HepG2 (cell line): Measurements from ENCODE around the gene CREG1. TPM values are rescaled to one million over a fixed set of nuclear protein-coding genes. Genes with fewer than 3 reads are reported as not detected.

Source experiments
- ATAC-seq: fragments of 200-7000 bp; cut with Tn5 transposase; 3 replicates; pipeline ENCODE4 v1.9.1; 2020; ENCODE audit warnings: mild to moderate bottlenecking, moderate library complexity
- BruUV-seq: library from RNA; stranded (reverse); fragments of 400-500 nt; replicated peaks from 2 replicates; lab custom pipeline; 2021; lab: Mats Ljungman, UMichigan
- CTCF ChIA-PET: fragments of 300-600 bp; formaldehyde crosslinking; extraction: SDS; loops from one replicate; lab custom pipeline; 2021; ENCODE audit warnings: low total read pairs, inconsistent platforms, low intra/inter-chr PET ratio; lab: Yijun Ruan, JAX
- POLR2A ChIA-PET: fragments of 350-600 bp; sonication (Branson Sonifier 250); formaldehyde crosslinking; loops from one replicate; lab custom pipeline; 2020; ENCODE audit warnings: antibody characterized with exemption, inconsistent platforms; lab: Yijun Ruan, JAX
- DNase-seq: peaks from one replicate; pipeline ENCODE4 v3.0.0-alpha.2; 2015; ENCODE audit warnings: low spot score
- FAIRE-seq: peaks from 3 replicates; lab custom pipeline; 2011; peaks lifted over from hg19 to GRCh38; lab: Jason Lieb, UNC
- H2AFZ ChIP-seq: one replicate; pipeline ENCODE4 v1.6.1; 2011; ENCODE audit warnings: low read length, inconsistent platforms
- H3K27ac ChIP-seq: fragments of 300-600 bp; 3 replicates; pipeline ENCODE4 v1.8.0; 2011; ENCODE audit warnings: mixed run types, mild to moderate bottlenecking, mixed read lengths, low read length, inconsistent platforms; ENCODE audit not compliant: insufficient read depth; ENCODE audit errors: extremely low read length
- H3K27me3 ChIP-seq, 2 experiments: fragments of 200-600 bp in 1 of 2; 2 replicates in 1 of 2; 3 replicates in 1 of 2; pipeline versions ENCODE4 v1.6.0 to v1.8.0; 2011; ENCODE audit warnings: low read length in 2 of 2, mild to moderate bottlenecking in 2 of 2, moderate library complexity in 2 of 2, inconsistent platforms in 1 of 2; ENCODE audit not compliant: insufficient read depth in 2 of 2, control insufficient read depth in 1 of 2
- H3K36me3 ChIP-seq, 2 experiments: fragments of 200-600 bp in 1 of 2; replicated peaks in 1 of 2; 2 replicates in 1 of 2; 3 replicates in 1 of 2; pipeline versions ENCODE4 v1.5.1 to v1.8.0; 2011; ENCODE audit warnings: low read length in 2 of 2, inconsistent platforms in 1 of 2; ENCODE audit not compliant: insufficient read depth in 2 of 2, control insufficient read depth in 1 of 2
- H3K4me1 ChIP-seq: 2 replicates; pipeline ENCODE4 v1.5.1; 2012; ENCODE audit warnings: low read length, inconsistent platforms; ENCODE audit not compliant: insufficient read depth
- H3K4me2 ChIP-seq: 2 replicates; pipeline ENCODE4 v1.6.0; 2011; ENCODE audit warnings: low read depth, low read length, inconsistent platforms
- H3K4me3 ChIP-seq, 3 experiments: fragments of 200-600 bp in 1 of 3; sonication (generic), shearing (Covaris generic) in 1 of 3; replicated peaks in 1 of 3; 2 replicates each; pipeline ENCODE4 v1.5.1; 2011 to 2016; ENCODE audit warnings: low read length in 3 of 3, inconsistent platforms in 2 of 3, low read depth in 2 of 3, mild to moderate bottlenecking in 2 of 3, control low read depth in 1 of 3, mixed read lengths in 1 of 3; ENCODE audit not compliant: insufficient read depth in 1 of 3
- H3K79me2 ChIP-seq: one replicate; pipeline ENCODE4 v1.6.1; 2011; ENCODE audit warnings: low read length, inconsistent platforms; ENCODE audit not compliant: insufficient read depth
- H3K9ac ChIP-seq: 2 replicates; pipeline ENCODE4 v1.6.0; 2011; ENCODE audit warnings: mild to moderate bottlenecking, low read depth, low read length, inconsistent platforms; ENCODE audit not compliant: insufficient read depth
- H3K9me3 ChIP-seq: 2 replicates; pipeline ENCODE4 v1.5.1; 2012; ENCODE audit warnings: mild to moderate bottlenecking, low read length
- H4K20me1 ChIP-seq: 2 replicates; pipeline ENCODE4 v1.6.0; 2011; ENCODE audit warnings: inconsistent platforms, mild to moderate bottlenecking, low read length, moderate library complexity; ENCODE audit not compliant: insufficient read depth
- BCL6 ChIP-seq: IDR thresholded peaks from 2 replicates; pipeline ENCODE4 v1.6.1; 2016; ENCODE audit warnings: missing genetic modification reagents, missing compliant biosample characterization
- KDM5B ChIP-seq: sonication (generic); formaldehyde crosslinking; IDR thresholded peaks from 2 replicates; pipeline ENCODE4 v1.4.0; 2020; ENCODE audit warnings: missing genetic modification reagents, mild to moderate bottlenecking, borderline replicate concordance
- MAZ ChIP-seq, 2 experiments: sonication (generic) in 1 of 2; formaldehyde crosslinking in 1 of 2; IDR thresholded peaks; 2 replicates each; pipeline versions ENCODE4 v1.5.0 to v1.6.1; 2012 to 2020; ENCODE audit warnings: low read depth in 2 of 2, mild to moderate bottlenecking in 2 of 2, borderline replicate concordance in 1 of 2, improper control_type of control experiment in 1 of 2, low read length in 1 of 2, missing genetic modification reagents in 1 of 2, moderate library complexity in 1 of 2
- SMAD1 ChIP-seq: sonication (generic); formaldehyde crosslinking; IDR thresholded peaks from 2 replicates; pipeline ENCODE4 v1.4.0; 2020; ENCODE audit warnings: missing genetic modification reagents, low read depth, mild to moderate bottlenecking, borderline replicate concordance
- ZNF10 ChIP-seq: sonication (generic); formaldehyde crosslinking; IDR thresholded peaks from 2 replicates; pipeline ENCODE4 v1.4.0; 2020; ENCODE audit warnings: mild to moderate bottlenecking, low read depth, missing genetic modification reagents, borderline replicate concordance
- ZNF230 ChIP-seq: sonication (generic); formaldehyde crosslinking; IDR thresholded peaks from 2 replicates; pipeline ENCODE4 v1.4.0; 2020; ENCODE audit warnings: mild to moderate bottlenecking, missing genetic modification reagents
- ZNF235 ChIP-seq: sonication (generic); formaldehyde crosslinking; IDR thresholded peaks from 2 replicates; pipeline ENCODE4 v1.8.1; 2023; ENCODE audit warnings: mild to moderate bottlenecking, missing genetic modification reagents, borderline replicate concordance
- WGBS: methylation state at CpG from one replicate; pipeline ENCODE4 v1.1.6; 2017; ENCODE audit warnings: low lambda C conversion rate; 5-methylcytosine and 5-hydroxymethylcytosine counted together
- in situ Hi-C: cut with HindIII; loops from 2 replicates; pipeline ENCODE4 v1.10.0; 2017; ENCODE audit warnings: low pct_unique_long_range_greater_than_20kb; ENCODE audit not compliant: extremely low pct_ligation_motif_present
- intact Hi-C: fragments of 100-400 bp; cut with micrococcal nuclease; formaldehyde crosslinking; loops from one replicate; pipeline ENCODE4 v1.10.0; 2022; ENCODE audit not compliant: unreplicated experiment
- polyA plus RNA-seq, 8 experiments: library from polyadenylated mRNA; depleted of rRNA in 3 of 8; stranded (reverse) in 7 of 8; unstranded in 1 of 8; fragments of >200 nt; fragmentation: Illumina TruSeq in 4 of 8; extraction: Trizol in 4 of 8; gene quantifications; 2 replicates each; pipeline versions ENCODE4 v1.2.1 to v1.2.3, GENCODE V29; 2011 to 2016; ENCODE audit warnings: low read depth in 4 of 8, missing spikeins in 1 of 8, mixed read lengths in 1 of 8; ENCODE audit not compliant: insufficient read depth in 1 of 8
- total RNA-seq, 5 experiments: library from RNA; depleted of rRNA; stranded (reverse); fragments of >200 nt; fragmentation: Illumina TruSeq; extraction: Trizol; gene quantifications; 2 replicates each; pipeline ENCODE4 v1.2.3, GENCODE V29; 2016; ENCODE audit warnings: low read depth in 1 of 5
- TF ChIP-seq, protein P1 (sequence below): sonication (generic); formaldehyde crosslinking; conservative IDR thresholded peaks from 2 replicates; pipeline ENCODE4 v1.8.0; 2022; ENCODE audit warnings: missing genetic modification reagents
- TF ChIP-seq, protein P2 (sequence below): sonication (generic); formaldehyde crosslinking; IDR thresholded peaks from 2 replicates; pipeline ENCODE4 v1.8.0; 2022; ENCODE audit warnings: missing genetic modification reagents, mild to moderate bottlenecking, inconsistent platforms, borderline replicate concordance
- TF ChIP-seq, protein P3 (sequence below): sonication (generic); formaldehyde crosslinking; IDR thresholded peaks from 2 replicates; pipeline ENCODE4 v1.4.0; 2020; ENCODE audit warnings: low read depth, missing genetic modification reagents
- TF ChIP-seq, protein P4 (sequence below): sonication (generic); formaldehyde crosslinking; IDR thresholded peaks from 2 replicates; pipeline ENCODE4 v1.5.1; 2020; ENCODE audit warnings: mild to moderate bottlenecking, missing genetic modification reagents, borderline replicate concordance

CREG1 gene
- total and polyA plus RNA-seq, 2 of the 13 experiments (the other 11 are each of a cell fraction or from before 2014, with no cell fraction given) = 31.3 to 33.5 TPM

DNA sequence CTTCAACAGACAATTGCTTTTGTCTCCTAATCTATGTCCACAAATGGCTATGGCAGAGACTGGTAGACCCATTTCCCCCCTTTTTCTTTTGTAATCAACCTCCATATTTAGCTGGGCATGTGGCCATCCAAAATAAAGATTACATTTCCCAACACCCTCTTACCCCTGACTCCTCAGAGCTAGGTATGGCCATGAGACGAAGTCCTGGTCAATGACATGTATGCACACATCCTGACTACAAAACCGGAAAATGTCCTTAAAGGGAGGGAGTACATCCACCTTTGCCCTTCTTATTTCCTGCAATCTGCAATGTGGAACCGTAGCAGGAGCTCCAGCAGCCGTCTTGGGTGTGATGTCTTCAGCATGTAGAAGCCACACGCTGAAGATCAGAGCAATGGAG is 40.3 kb upstream of the CREG1 start:
- H3K4me3 ChIP-seq = no peak overlapping the region
- no peak overlapping the region for H3K4me2 ChIP-seq
- in situ Hi-C loops = no loop called here
- H3K36me3 ChIP-seq = no peaks in the 10 kb centered on the region
- CTCF ChIA-PET = no interaction called here
- no peaks in the 10 kb centered on the region for H3K4me1 ChIP-seq
- H4K20me1 ChIP-seq = no peaks in the 10 kb centered on the region
- H3K27me3 ChIP-seq = peaks cover 0 to 7% of the 10 kb centered on the region in 2 experiments; a peak in 1 of 5 replicates
- H3K9me3 ChIP-seq = no peaks in the 10 kb centered on the region
- H3K79me2 ChIP-seq = no peaks in the 10 kb centered on the region
- H3K9ac ChIP-seq = no peak overlapping the region
- FAIRE-seq (no peak), DNase-seq (no peak), ATAC-seq (no peak)
- H2AFZ ChIP-seq = no peak overlapping the region
- intact Hi-C loops = no loop called here
- BruUV-seq = no TSS peak
- H3K27ac ChIP-seq = no peak overlapping the region
- POLR2A ChIA-PET = no interaction called here
- WGBS = 22% methylated on average over 5 of the region's 5 CpGs
- TF ChIP-seq, protein P1, sequence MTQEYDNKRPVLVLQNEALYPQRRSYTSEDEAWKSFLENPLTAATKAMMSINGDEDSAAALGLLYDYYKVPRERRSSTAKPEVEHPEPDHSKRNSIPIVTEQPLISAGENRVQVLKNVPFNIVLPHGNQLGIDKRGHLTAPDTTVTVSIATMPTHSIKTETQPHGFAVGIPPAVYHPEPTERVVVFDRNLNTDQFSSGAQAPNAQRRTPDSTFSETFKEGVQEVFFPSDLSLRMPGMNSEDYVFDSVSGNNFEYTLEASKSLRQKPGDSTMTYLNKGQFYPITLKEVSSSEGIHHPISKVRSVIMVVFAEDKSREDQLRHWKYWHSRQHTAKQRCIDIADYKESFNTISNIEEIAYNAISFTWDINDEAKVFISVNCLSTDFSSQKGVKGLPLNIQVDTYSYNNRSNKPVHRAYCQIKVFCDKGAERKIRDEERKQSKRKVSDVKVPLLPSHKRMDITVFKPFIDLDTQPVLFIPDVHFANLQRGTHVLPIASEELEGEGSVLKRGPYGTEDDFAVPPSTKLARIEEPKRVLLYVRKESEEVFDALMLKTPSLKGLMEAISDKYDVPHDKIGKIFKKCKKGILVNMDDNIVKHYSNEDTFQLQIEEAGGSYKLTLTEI = no peak
- TF ChIP-seq, protein P2, sequence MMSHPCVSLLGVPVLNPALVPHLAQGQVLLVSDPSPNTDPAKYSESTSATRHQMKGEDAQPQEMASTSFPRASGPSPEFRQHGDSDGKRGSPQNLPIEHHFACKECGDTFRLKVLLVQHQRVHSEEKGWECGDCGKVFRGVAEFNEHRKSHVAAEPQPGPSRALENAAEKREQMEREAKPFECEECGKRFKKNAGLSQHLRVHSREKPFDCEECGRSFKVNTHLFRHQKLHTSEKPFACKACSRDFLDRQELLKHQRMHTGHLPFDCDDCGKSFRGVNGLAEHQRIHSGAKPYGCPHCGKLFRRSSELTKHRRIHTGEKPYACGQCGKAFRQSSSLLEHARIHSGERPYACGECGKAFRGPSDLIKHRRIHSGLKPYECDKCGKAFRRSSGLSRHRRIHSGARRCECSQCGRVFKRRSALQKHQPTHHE = no peak
- TF ChIP-seq SMAD1 = no peak
- TF ChIP-seq, protein P3, sequence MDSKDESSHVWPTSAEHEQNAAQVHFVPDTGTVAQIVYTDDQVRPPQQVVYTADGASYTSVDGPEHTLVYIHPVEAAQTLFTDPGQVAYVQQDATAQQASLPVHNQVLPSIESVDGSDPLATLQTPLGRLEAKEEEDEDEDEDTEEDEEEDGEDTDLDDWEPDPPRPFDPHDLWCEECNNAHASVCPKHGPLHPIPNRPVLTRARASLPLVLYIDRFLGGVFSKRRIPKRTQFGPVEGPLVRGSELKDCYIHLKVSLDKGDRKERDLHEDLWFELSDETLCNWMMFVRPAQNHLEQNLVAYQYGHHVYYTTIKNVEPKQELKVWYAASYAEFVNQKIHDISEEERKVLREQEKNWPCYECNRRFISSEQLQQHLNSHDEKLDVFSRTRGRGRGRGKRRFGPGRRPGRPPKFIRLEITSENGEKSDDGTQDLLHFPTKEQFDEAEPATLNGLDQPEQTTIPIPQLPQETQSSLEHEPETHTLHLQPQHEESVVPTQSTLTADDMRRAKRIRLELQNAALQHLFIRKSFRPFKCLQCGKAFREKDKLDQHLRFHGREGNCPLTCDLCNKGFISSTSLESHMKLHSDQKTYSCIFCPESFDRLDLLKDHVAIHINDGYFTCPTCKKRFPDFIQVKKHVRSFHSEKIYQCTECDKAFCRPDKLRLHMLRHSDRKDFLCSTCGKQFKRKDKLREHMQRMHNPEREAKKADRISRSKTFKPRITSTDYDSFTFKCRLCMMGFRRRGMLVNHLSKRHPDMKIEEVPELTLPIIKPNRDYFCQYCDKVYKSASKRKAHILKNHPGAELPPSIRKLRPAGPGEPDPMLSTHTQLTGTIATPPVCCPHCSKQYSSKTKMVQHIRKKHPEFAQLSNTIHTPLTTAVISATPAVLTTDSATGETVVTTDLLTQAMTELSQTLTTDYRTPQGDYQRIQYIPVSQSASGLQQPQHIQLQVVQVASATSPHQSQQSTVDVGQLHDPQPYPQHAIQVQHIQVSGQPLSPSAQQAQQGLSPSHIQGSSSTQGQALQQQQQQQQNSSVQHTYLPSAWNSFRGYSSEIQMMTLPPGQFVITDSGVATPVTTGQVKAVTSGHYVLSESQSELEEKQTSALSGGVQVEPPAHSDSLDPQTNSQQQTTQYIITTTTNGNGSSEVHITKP (CRISPR knock-in tag) = no peak
- TF ChIP-seq, protein P4, sequence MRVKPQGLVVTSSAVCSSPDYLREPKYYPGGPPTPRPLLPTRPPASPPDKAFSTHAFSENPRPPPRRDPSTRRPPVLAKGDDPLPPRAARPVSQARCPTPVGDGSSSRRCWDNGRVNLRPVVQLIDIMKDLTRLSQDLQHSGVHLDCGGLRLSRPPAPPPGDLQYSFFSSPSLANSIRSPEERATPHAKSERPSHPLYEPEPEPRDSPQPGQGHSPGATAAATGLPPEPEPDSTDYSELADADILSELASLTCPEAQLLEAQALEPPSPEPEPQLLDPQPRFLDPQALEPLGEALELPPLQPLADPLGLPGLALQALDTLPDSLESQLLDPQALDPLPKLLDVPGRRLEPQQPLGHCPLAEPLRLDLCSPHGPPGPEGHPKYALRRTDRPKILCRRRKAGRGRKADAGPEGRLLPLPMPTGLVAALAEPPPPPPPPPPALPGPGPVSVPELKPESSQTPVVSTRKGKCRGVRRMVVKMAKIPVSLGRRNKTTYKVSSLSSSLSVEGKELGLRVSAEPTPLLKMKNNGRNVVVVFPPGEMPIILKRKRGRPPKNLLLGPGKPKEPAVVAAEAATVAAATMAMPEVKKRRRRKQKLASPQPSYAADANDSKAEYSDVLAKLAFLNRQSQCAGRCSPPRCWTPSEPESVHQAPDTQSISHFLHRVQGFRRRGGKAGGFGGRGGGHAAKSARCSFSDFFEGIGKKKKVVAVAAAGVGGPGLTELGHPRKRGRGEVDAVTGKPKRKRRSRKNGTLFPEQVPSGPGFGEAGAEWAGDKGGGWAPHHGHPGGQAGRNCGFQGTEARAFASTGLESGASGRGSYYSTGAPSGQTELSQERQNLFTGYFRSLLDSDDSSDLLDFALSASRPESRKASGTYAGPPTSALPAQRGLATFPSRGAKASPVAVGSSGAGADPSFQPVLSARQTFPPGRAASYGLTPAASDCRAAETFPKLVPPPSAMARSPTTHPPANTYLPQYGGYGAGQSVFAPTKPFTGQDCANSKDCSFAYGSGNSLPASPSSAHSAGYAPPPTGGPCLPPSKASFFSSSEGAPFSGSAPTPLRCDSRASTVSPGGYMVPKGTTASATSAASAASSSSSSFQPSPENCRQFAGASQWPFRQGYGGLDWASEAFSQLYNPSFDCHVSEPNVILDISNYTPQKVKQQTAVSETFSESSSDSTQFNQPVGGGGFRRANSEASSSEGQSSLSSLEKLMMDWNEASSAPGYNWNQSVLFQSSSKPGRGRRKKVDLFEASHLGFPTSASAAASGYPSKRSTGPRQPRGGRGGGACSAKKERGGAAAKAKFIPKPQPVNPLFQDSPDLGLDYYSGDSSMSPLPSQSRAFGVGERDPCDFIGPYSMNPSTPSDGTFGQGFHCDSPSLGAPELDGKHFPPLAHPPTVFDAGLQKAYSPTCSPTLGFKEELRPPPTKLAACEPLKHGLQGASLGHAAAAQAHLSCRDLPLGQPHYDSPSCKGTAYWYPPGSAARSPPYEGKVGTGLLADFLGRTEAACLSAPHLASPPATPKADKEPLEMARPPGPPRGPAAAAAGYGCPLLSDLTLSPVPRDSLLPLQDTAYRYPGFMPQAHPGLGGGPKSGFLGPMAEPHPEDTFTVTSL = no peak
- no peak for TF ChIP-seq KDM5B
- TF ChIP-seq BCL6 (CRISPR knock-in tag) = no peak
- no peak for TF ChIP-seq MAZ (IDR thresholded peaks at IDR 0.05; ENCODE audit: borderline replicate concordance, low read depth, low read length)
- no peak for TF ChIP-seq MAZ (CRISPR knock-in tag; IDR thresholded peaks at IDR 0.05; ENCODE audit: low read depth)
- TF ChIP-seq ZNF10 = no peak
- TF ChIP-seq ZNF235 (CRISPR knock-in tag) = no peak
- TF ChIP-seq ZNF230 (CRISPR knock-in tag) = no peak
